Effector memory CD8-positive, alpha-beta T cell (primary cell): ENCODE measurements around the gene PTGDR2.

Experiments
- ATAC-seq: fragments of 150-1000 bp; cut with Tn5 transposase; replicated peaks from 2 replicates; pipeline ENCODE4 v1.10.0; 2021; ENCODE audit warnings: mild to moderate bottlenecking, moderate library complexity
- DNase-seq, 3 experiments: peaks; one replicate each; pipeline ENCODE4 v3.0.0; 2021
- H3K27ac Mint-ChIP-seq, 2 donors: one replicate each; pipeline ENCODE4 v1.8.0; 2022; ENCODE audit warnings: mild to moderate bottlenecking in 2 of 2, mixed read lengths in 2 of 2, moderate library complexity in 2 of 2
- H3K27me3 Mint-ChIP-seq, 2 donors: one replicate each; pipeline ENCODE4 v1.8.0; 2022; ENCODE audit warnings: mixed read lengths in 2 of 2
- H3K36me3 Mint-ChIP-seq: one replicate; pipeline ENCODE4 v1.8.0; 2022; ENCODE audit warnings: mild to moderate bottlenecking, moderate library complexity, mixed read lengths; ENCODE audit not compliant: insufficient read depth
- H3K4me1 Mint-ChIP-seq, 2 donors: one replicate each; pipeline ENCODE4 v1.8.0; 2022; ENCODE audit warnings: low read depth in 2 of 2, mixed read lengths in 2 of 2
- H3K4me3 Mint-ChIP-seq, 2 donors: one replicate each; pipeline ENCODE4 v1.8.0; 2022; ENCODE audit warnings: mild to moderate bottlenecking in 2 of 2, mixed read lengths in 2 of 2, moderate library complexity in 2 of 2
- H3K9me3 Mint-ChIP-seq, 2 donors: one replicate each; pipeline ENCODE4 v1.8.0; 2022; ENCODE audit warnings: mixed read lengths in 2 of 2

The PTGDR2 gene

DNA sequence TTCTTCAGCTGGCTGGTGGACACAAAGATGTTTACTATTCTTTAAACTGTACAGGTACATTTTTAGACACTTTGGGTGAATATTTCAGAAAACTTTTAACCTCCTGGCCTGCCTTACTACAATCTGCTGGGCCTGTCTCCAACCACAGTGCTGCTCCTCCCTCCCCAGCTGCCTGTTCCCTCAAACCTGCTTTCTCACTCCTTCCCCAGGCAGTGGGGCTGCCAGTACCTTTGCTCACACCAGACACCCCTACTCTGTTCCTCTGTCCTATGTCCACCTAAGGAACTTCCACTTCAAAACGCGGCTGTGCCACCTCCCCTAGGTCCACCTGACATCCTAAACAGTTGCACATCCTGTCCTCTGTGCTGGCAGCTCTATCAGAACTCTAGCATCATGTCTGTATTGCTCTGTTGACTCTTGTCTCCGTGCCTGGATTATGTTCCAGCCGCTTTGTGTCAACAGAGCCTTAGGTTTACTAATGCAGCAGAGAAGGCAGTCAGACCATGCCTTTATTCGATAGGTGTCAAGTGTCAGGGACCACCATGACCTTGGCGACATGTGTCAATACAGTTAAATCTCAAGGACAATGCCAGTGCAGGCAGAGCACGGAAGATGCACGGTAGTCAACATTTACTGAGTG is 25.0 kb upstream of the PTGDR2 start:
- Mint-ChIP-seq H3K27ac (peak overlapping the region in 1 of 2 donors; percentile 60), H3K27me3 (no peaks in the 10 kb centered on the region), H3K4me3 (no peak overlapping the region), H3K9me3 (no peaks in the 10 kb centered on the region), H3K36me3 (peaks cover 16% of the 10 kb centered on the region), H3K4me1 (peaks cover 5 to 9% of the 10 kb centered on the region in 2 donors)
- ATAC-seq (no peak), DNase-seq (no peak)

DNA sequence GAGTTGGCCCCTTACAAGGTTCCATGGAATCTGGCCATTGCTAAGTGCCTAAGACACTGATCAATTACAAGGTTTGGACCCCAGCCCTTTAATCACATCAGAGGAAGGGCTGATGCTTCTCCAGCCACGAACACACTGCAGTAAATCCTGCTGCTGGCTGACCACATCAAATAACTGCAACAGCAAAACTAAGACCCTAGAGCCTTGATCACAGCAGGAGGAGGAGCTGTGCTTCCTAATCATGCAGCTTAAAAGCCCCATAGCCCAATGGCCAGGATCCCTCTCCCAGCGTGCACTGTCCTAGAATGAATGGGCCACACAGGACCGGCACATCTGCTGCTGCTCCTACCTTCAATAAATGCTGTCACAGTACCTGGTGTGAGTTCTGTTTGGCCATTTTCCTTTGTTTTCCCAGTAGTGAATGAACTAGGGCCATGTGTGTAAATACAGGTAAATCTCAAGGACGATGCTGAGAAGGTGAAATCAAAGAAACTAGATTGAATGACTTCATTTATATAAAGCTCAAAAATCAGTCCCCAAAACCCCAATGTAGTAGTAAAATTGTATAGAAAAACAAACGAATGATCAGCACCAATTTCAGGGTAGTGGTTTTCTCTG is 24.3 kb upstream of the PTGDR2 start:
- DNase-seq, result no peak
- peak overlapping the region in 1 of 2 donors; percentile 60 for H3K27ac Mint-ChIP-seq
- H3K4me3 Mint-ChIP-seq, result no peak overlapping the region

DNA sequence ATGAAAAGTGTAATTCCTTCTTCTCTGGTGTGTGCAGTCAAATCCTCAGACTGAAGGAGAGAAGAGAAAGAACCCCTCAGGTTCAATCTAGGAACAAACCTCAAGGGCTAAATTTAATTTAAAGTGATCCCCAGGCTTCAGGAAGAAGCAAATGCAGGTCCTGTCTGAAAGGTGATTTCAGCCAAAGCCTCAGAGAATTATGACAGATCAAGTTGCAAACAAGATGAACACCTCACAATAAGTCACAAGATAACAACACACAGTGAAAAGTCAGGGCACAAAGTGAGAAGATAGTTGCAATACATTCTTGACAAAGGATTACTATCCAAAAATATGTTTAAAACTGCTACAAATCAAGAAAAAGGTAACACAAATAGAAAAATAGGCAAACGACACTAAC is 23.4 kb upstream of the PTGDR2 start:
- Mint-ChIP-seq H3K27me3 (no peaks in the 10 kb centered on the region), H3K36me3 (peaks cover 14% of the 10 kb centered on the region), H3K4me1 (peaks cover 5 to 8% of the 10 kb centered on the region in 2 donors), H3K9me3 (no peaks in the 10 kb centered on the region), H3K4me3 (no peak overlapping the region), H3K27ac (no peak overlapping the region)
- no peak for ATAC-seq
- no peak for DNase-seq

More for the DNA sequence above, 24.3 kb upstream of the PTGDR2 start:
- Mint-ChIP-seq H3K27me3 (no peaks in the 10 kb centered on the region), H3K4me1 (peaks cover 5 to 9% of the 10 kb centered on the region in 2 donors), H3K9me3 (no peaks in the 10 kb centered on the region), H3K36me3 (peaks cover 16% of the 10 kb centered on the region)
- ATAC-seq, result no peak

DNA sequence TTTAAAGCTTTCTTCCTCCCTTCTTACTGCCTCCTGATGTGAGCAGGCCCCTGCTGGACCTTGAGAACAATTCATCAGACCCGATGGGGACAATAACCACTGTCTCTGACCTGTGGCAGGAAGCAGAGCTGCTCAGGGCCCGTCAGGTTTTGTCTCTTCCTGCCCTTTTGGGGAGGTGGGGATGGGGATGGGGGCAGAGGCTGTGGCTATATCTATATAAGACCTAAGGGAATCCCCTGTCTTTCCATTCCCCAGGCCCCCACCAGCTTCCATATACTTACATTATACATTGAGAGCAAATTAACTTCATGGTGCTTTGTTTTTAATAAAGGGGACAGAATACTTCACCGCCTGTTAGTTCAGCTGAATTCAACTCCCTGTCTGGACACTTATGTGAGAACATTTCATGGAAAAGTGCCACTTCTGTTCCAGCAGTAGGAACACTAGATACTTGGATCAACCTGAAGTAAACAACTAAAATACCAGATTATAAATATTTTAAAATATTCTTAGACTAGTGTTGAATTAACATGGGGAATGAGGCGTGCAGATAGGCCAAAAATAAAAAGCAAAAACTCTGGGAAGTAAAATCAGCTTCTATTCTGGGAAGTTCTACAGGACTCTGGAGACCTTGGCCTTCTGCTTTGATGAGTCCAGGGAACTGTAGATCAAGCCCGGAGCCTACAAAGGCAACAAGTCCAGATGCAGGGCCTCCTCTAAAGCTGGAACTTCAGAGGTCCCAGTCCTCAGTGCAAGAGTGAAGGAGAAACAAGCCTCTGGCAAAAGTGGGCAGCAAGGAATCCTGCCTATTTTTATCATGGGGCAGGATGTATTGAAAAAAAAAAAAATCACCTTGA is 22.7 kb upstream of the PTGDR2 start:
- peaks cover 14% of the 10 kb centered on the region for H3K36me3 Mint-ChIP-seq
- H3K4me3 Mint-ChIP-seq, result no peak overlapping the region
- no peaks in the 10 kb centered on the region for H3K9me3 Mint-ChIP-seq
- peaks cover 3 to 5% of the 10 kb centered on the region in 2 donors for H3K4me1 Mint-ChIP-seq
- H3K27me3 Mint-ChIP-seq, result no peaks in the 10 kb centered on the region
- no peak overlapping the region for H3K27ac Mint-ChIP-seq
- DNase-seq (no peak), ATAC-seq (no peak)

DNA sequence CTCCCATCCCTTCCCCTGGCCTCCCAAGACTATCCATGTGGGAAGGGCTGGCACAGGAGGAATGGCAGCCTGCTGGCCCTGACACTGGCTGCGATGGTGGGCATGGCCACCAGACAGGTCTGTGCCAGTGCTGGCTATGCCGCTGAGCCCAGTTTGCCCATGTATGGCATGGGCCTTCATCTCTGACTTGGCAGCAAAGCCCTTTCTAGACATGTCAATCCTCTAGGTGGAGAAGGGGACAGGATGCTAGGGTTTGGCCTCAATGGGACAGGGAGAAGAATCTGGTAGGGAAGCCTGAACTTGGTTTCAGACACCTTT is 20.4 kb upstream of the PTGDR2 start:
- H3K27me3 Mint-ChIP-seq, result no peaks in the 10 kb centered on the region
- no peak overlapping the region for H3K4me3 Mint-ChIP-seq
- DNase-seq, result no peak
- H3K4me1 Mint-ChIP-seq, result peaks cover 0 to 13% of the 10 kb centered on the region in 2 donors
- no peaks in the 10 kb centered on the region for H3K9me3 Mint-ChIP-seq
- no peak for ATAC-seq
- peaks cover 14% of the 10 kb centered on the region for H3K36me3 Mint-ChIP-seq
- H3K27ac Mint-ChIP-seq, result no peak overlapping the region

DNA sequence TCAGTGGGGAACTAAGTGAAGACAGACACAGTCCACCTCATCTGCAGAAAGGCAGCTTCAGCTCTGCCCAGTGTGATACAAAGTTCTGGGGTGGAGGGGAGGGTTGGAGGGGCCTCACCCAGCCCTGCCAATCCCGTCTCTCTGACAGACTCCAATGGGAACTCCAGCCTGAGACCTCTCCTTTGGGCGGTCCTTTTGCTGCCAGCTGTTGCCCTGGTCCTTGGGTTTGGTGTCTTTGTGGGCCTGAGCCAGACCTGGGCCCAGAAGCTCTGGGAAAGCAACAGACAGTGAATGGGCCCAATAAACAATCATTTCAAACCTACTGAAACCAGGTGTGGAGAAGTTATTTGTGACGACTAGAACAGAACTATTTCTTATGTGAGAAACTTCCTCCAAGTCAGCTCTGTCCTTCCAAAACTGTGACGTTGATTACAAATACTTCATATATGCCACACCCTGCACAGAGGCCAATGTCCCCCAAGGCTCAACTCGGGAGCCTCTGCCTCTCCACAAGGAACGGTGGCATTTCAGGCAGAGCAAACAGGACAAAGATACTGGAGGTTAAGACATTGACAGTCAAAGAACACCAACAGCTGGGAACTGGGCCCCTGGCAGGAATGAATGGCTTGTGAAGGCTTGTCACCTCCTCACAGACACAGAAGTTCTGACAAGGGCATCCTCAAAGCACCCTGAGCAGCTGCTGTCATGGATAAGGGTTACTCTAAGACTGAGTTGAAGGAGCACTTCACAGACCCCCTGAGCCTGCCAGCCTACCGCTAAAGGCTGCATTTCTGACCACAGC is 19.8 kb upstream of the PTGDR2 start:
- Mint-ChIP-seq H3K4me3 (no peak overlapping the region), H3K4me1 (peaks cover 0 to 14% of the 10 kb centered on the region in 2 donors), H3K27ac (no peak overlapping the region), H3K27me3 (no peaks in the 10 kb centered on the region), H3K9me3 (no peaks in the 10 kb centered on the region), H3K36me3 (peaks cover 14% of the 10 kb centered on the region)
- no peak for ATAC-seq
- DNase-seq, result no peak

DNA sequence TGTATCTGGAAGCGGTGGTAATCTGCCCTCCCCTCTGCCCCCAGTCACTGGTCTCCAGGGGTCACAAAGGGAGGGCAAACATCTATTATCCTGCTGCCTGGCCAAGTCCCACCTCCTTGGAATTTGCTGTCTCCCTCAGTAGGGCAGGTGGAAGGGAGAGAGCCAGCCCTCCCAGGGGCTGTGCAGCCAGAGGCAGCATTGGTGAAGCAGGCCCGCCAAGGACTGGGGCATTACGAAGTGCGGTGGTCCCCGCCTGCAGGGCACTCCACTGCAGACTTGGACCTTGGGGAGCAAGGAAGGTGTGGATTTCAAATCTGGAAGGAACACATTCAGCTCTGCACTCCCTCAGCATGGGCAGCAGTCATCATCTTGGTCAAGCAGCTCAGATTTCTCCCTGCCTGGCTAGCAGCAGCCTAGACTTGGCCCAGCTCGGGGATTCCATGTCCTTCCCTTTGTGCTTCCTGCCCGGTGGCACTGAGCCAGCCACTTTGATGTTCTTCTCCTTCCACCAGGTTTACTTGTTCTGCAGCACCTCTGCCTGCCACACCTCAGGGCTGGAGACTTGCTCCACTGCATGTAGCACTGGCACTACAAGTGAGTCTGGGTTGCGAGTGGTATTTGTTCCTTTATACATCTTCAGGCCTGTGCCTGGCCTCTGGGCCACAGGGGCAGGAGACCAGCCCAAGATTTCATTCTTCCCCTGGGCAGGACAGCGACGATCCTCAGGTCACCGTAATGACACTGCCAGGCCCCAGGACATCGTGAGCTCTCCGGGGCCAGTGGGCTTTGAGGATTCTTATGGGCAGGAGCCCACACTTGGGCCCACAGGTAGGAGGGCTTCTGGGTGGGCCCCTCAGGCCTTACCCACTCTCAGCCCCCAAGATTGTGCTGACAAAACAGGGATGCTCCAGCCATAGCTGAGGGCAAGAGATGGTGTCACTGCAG is 18.9 kb upstream of the PTGDR2 start:
- peaks cover 0 to 14% of the 10 kb centered on the region in 2 donors for H3K4me1 Mint-ChIP-seq
- no peak overlapping the region for H3K27ac Mint-ChIP-seq
- no peak for ATAC-seq
- H3K27me3 Mint-ChIP-seq, result peaks cover 2 to 4% of the 10 kb centered on the region in 2 donors
- DNase-seq, result no peak
- no peak overlapping the region for H3K4me3 Mint-ChIP-seq
- H3K9me3 Mint-ChIP-seq, result no peaks in the 10 kb centered on the region
- peaks cover 7% of the 10 kb centered on the region for H3K36me3 Mint-ChIP-seq

DNA sequence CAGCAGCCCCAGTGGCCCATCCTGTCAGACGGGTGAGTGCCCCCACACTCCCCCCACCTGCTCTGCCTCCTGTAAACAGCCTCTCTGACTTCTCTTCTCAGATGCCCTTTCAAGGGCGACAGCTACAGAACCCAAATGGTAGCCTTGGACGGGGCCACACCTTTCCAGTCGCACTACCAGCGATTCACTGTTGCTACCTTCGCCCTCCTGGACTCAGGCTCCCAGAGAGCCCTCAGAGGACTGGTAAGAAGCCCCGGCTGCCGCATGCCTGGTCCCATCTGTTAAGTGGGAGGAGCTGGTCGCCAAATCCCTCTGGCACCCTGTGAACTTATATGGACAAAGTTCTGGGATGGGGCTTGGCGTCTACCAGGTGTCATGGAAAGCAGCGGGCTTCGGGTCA is 17.8 kb upstream of the PTGDR2 start:
- Mint-ChIP-seq H3K4me1 (peaks cover 0 to 17% of the 10 kb centered on the region in 2 donors), H3K4me3 (no peak overlapping the region), H3K36me3 (no peaks in the 10 kb centered on the region), H3K27me3 (peaks cover 6 to 16% of the 10 kb centered on the region in 2 donors), H3K27ac (peak overlapping the region in 1 of 2 donors; percentile 11), H3K9me3 (no peaks in the 10 kb centered on the region)
- DNase-seq (no peak), ATAC-seq (no peak)

DNA sequence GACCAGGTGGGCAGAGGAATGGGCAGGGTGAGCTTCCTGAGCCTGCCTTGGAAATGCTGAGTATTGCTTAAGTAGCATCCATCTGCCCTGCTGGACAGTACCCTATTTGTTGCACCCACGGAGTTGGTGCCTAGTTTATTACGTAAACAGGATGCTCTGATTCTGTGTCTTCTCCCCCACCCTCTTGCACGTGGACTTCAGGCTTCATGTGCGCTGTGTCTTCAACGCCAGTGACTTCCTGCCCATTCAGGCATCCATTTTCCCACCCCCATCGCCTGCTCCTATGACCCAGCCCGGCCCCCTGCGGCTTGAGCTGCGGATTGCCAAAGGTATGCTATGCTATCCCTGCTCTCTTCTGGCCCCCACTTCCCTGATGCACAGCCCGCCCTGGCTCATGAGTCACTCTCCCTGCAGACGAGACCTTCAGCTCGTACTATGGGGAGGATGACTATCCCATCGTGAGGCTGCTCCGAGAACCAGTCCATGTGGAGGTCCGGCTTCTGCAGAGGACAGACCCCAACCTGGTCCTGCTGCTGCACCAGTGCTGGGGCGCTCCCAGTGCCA is 17.3 kb upstream of the PTGDR2 start:
- H3K27ac Mint-ChIP-seq, result peak overlapping the region in 1 of 2 donors; percentile 11
- no peak overlapping the region for H3K4me3 Mint-ChIP-seq
- DNase-seq (no peak), ATAC-seq (peak; percentile 32)
- peaks cover 0 to 17% of the 10 kb centered on the region in 2 donors for H3K4me1 Mint-ChIP-seq
- H3K9me3 Mint-ChIP-seq, result no peaks in the 10 kb centered on the region
- H3K36me3 Mint-ChIP-seq, result no peaks in the 10 kb centered on the region
- peaks cover 6 to 19% of the 10 kb centered on the region in 2 donors for H3K27me3 Mint-ChIP-seq

DNA sequence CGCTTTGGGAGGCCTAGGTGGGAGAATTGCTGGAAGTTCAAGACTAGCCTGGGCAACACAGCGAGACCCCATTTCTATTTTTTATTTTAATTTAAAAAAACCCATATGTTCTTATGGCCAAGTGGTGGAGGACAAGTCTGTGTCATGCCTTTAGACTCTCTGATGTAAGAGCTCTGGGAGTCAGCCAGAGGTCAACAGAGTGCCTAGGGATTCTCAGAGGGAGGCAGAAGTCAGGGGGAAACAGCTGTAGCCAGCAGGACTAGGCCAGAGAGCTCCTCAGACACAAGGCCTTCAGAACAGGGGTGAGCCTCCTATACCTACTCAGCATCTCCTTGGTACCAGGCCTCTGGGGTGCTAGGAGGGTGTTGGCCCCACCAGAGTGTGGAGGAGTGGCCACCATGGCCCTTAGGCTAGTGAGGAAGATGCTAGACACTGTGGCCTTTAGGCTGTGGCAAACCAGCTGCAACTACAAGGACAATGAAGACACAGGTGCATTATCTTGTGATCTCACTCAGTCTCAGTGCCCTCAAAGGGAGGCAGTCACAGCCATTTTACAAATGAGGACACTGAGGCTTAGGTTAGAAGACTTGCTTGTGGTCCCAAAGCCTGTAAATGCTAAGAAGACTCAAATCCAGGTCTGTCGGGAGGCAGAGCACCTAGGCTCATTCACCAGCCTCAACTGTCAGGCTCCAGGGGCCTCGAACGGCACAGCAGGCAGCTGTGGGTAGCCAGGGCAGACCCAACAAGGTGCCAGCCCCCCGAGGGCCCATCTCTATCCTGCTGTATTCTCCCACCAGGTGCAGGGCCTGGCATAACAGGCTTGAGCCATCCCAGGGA is 16.6 kb upstream of the PTGDR2 start:
- no peak for ATAC-seq
- peaks cover 0 to 17% of the 10 kb centered on the region in 2 donors for H3K4me1 Mint-ChIP-seq
- no peaks in the 10 kb centered on the region for H3K9me3 Mint-ChIP-seq
- H3K27me3 Mint-ChIP-seq, result peaks cover 6 to 19% of the 10 kb centered on the region in 2 donors
- H3K4me3 Mint-ChIP-seq, result no peak overlapping the region
- no peak for DNase-seq
- H3K27ac Mint-ChIP-seq, result peak overlapping the region in 1 of 2 donors; percentile 71
- no peaks in the 10 kb centered on the region for H3K36me3 Mint-ChIP-seq

DNA sequence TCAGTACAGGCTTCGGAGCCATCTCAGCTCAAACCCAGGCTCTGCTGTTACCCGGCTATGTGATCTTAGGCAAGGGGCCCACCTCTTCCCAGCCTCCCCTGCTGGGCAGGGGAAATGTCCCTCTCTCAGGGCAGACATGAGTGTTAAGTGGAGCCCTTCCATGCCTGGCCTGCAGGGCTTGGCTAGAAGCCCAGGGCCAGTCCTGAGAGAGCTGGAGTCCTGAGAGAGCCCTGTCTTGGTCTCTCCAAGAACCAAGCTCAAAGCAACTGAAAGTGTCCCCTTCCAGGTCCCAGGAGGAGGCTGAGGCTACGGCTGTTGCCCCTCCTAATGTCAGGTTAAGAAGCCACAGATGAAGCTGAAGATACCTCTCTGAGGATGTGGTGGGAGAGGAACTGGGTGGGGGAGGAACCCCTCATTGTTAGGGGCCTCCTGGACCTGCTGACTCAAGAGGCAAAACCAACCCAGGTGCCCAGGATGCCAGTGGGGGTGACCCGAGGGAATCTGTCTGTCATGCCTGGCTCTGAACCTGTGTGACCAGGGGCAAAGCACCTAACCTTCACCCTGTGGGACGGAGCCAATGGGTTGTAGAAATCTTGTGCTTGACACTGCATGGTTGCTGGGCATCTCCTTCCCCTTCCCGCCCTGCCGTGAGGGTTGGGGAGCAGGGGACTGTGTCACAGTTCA is 15.8 kb upstream of the PTGDR2 start:
- peak overlapping the region; percentile 15 to 71 for H3K27ac Mint-ChIP-seq
- no peaks in the 10 kb centered on the region for H3K36me3 Mint-ChIP-seq
- DNase-seq (no peak), ATAC-seq (peak; percentile 27)
- peaks cover 6 to 19% of the 10 kb centered on the region in 2 donors for H3K27me3 Mint-ChIP-seq
- H3K4me1 Mint-ChIP-seq, result peaks cover 0 to 17% of the 10 kb centered on the region in 2 donors
- H3K9me3 Mint-ChIP-seq, result no peaks in the 10 kb centered on the region
- H3K4me3 Mint-ChIP-seq, result no peak overlapping the region
